Measurements from ENCODE around the gene NBPF1. TPM values are rescaled to one million over a fixed set of nuclear protein-coding genes. Genes with fewer than 3 reads are reported as not detected.
"Not testable (repeated sequence)": the region's sequence is repeated elsewhere in the genome, so short reads cannot be mapped to it uniquely, and the experiment has no call there.

NBPF1 gene
- total RNA-seq, 2 experiments from 2014 or later = 5.7 to 6.0 TPM

GRCh38 chr1:16625497-16626408, 12.4 kb upstream of the NBPF1 start:
- CTCF ChIA-PET = interaction anchor here (1.0 to 1.5 kb wide), 7 partner anchors 10 to 85 kb away, joined by 3 to 7 read pairs (median 4); partner anchors contain the start of gene NBPF1

DNA sequence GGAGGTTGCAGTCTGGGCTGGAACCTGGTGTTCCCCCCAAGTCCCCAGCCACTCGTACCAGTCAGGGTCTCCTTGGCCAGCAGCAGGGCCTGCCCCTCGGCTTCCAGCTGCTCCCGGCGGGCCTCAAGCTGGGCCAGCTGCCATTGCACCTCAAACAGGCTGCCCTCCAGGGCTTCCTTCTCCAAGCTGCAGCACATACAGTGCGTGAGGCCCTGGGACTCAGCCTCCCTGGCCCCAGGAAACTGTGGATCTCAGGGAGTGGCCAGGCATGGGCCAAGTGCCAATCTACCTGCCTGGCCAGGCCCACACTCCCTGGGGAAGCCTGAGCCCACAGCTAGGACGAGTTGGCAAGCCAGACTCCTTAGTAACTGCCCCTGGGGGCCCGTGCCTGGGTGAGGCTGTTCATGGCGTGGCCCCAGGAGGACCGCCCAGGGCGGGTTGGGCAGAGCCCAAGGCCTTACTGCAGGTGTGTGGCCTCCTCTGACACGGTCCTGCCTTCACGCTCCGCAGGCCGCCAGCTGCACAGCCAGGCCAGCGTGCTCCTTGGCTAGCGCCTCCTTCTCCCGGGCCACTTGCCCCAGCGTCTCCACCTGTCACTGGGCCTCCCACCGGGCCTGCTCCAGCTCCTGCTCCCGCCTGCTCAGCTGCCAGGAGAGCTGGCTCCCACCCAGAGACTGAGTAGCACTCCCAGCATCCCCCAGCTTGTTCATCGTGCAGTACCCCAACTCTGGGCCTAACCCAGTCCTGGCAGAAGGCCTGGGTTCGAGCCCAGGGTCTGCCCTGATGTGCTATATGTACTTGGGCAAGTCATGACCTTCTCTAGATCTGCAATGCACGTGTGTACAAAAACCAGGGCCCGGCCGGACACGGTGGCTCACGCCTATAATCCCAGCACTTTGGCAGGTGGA, 10.7 kb upstream of the NBPF1 start:
- POLR2A ChIA-PET = not testable (repeated sequence)
- CTCF ChIA-PET = interaction anchor here (0.7 to 1.5 kb wide), 5 partner anchors 11 to 87 kb away, joined by 3 to 7 read pairs (median 4); partner anchors contain the start of gene NBPF1

More at GRCh38 chr1:16625497-16626408, 12.4 kb upstream of the NBPF1 start:
- POLR2A ChIA-PET = no interaction called here

DNA sequence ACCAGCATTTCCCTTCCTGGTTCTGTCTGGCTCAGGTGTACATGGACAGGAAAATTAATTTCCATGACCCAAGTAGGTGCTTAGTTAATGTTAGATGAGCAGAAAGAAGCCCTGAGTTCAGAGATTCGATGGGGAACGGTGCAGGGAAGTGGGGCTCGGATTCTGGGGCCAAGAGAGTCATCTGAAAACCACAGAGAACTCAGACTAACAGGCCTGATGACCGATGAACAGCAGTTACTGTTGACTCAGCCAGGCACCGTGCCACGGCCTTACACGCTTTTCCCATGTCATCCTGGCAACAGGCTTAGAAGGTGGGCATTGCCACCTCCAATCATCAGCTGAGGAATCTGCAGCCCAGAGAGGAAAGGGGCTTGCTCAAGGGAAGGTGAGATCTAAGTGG, 10.0 kb upstream of the NBPF1 start:
- CTCF ChIA-PET = interaction anchor here (1.3 to 3.4 kb wide), 2 partner anchors 11 to 86 kb away, joined by 3 to 21 read pairs; partner anchors contain the start of gene NBPF1
- POLR2A ChIA-PET = not testable (repeated sequence)

DNA sequence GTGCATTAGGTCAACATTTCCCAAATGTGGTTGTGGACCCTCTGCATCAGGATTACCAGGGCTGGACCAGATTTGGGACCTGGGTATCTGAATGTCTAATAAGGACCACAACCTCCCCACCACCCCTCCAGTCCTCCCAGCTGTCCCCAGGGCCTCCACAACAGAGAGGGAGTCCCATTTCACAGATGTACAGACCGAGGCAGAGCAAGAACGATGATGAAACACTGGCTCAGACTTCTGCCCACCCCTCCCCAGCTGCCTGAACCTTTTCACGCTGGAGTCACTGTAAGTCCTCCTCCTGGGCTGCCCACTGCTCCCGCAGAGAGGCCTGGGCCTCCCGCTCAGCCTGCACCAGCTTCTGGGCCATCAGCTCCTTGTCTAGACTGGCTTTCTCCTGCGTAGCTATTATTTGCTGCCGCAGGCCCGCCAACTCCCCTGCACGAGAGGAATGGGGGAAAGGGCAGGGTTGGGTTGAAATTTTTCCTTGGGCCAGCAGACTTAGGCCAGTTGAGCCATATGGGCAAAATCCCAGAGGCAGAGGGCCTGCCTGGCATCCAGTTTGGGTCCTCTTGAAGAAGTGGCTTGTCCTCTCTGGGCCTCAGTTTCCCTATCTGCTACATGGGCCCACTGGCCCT, 8.4 kb upstream of the NBPF1 start:
- ChIA-PET CTCF (interaction anchor here (0.8 to 3.4 kb wide), 10 partner anchors 9 to 320 kb away, joined by 3 to 21 read pairs (median 6); partner anchors contain the start of genes NBPF1 and NECAP2), POLR2A (interaction anchor here (1.4 kb wide), 1 partner anchor 283 kb away, joined by 5 read pairs; no protein-coding TSS in a partner anchor)

- CTCF ChIA-PET = interaction anchor here (0.6 to 3.4 kb wide), 18 partner anchors 9 to 375 kb away, joined by 3 to 21 read pairs (median 4); partner anchors contain the start of genes NBPF1 and NECAP2
- POLR2A ChIA-PET = interaction anchor here (0.7 to 1.4 kb wide), 2 partner anchors 275 to 283 kb away, joined by 3 to 5 read pairs; no protein-coding TSS in a partner anchor
Measured at GRCh38 chr1:16621300-16621658, 7.9 kb upstream of the NBPF1 start.

DNA sequence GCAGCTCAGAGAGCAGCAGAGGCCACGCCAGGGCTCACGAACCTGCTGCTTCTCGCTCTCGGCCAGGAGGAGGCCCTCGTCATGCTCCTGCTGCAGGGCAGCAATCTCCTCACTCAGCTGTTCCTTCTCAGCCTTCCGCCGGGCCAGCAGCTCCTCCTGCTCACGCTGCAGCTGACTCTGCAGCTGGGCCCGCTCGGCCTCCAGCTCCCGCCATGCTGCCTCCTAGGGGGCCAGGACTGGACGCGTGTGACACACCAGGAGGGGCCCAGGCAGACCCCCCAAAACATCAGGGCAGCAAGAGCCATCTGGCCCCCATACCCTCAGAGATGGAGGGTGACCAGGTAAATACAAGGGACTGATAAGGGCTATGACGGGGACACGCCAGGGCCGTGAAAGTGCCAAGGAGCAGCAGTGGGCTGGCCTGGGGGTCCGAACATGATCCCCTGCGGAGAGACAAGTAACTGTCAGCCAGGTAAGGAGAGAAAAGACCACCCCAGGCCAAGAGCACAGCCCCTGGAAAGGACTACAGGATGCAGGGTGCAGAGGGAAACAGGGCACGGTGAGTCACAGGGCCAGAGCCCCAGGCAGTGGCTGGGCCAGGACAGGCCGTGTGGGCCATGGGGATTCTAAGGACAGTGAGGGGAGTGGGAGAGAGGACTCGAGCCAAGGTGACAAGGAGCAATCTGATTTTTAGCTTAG, 6.6 kb upstream of the NBPF1 start:
- ChIA-PET CTCF (interaction anchor here (0.9 to 3.4 kb wide), 6 partner anchors 8 to 91 kb away, joined by 4 to 21 read pairs (median 6); partner anchors contain the start of gene NBPF1), POLR2A (interaction anchor here (1.4 kb wide), 1 partner anchor 285 kb away, joined by 5 read pairs; no protein-coding TSS in a partner anchor)

DNA sequence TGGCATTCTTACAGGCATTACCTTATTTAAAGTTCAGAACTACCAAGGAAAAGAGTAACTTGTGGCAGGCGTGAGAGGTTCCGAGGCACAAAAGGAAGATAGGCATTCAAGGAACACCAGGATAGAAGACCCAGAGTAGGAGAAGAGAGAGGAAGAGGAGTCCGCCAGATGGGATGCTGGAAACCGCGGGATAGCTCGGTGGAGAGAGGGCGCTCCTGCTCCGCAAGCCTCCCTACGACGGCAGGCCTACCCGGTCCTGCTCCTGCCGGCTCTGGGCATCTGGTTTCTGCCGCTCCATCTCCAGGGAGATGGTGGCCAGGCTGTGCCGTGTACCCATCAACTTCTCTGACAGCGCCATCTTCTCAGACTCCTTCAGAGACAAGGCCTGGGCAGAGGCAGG, 5.4 kb upstream of the NBPF1 start:
- ChIA-PET CTCF (interaction anchor here (1.2 kb wide), 1 partner anchor 9 kb away, joined by 4 read pairs; no protein-coding TSS in a partner anchor), POLR2A (no interaction called here)

- POLR2A ChIA-PET = no interaction called here
Measured at GRCh38 chr1:16617778-16618580, 4.6 kb upstream of the NBPF1 start.

DNA sequence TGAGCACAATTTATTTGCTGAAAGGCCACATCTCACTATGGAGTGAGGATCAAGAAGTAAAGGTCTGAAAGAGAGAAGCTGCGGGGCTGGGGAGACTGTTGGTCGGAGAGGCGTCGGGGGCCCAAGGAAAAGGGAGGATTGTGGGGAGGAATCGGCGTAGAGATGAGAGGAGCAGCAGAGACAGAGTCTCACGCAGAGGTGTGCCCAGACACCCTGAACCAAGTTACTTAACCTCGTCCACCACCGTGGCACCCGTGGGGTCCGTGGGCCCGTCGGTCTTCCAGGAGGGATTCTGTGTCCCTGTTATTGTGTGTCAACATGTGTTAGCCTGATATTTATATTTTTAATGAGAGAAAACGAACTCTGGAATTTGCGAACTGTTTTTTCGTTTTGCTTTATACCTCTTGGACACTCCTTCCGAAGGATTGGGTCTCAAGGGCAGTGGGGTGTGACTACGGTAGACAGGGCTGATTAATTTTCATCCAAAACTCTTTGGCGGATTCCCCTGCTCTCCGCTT, 3.8 kb upstream of the NBPF1 start:
- ChIA-PET POLR2A (no interaction called here), CTCF (interaction anchor here (1.3 kb wide), 1 partner anchor 110 kb away, joined by 3 read pairs; no protein-coding TSS in a partner anchor)

More at GRCh38 chr1:16617778-16618580, 4.6 kb upstream of the NBPF1 start:
- CTCF ChIA-PET = no interaction called here

- CTCF ChIA-PET = interaction anchor here (0.6 to 1.6 kb wide), 5 partner anchors 10 to 840 kb away, joined by 3 to 5 read pairs (median 3); no protein-coding TSS in a partner anchor
Measured at GRCh38 chr1:16615253-16616252, 2.2 kb upstream of the NBPF1 start.

GRCh38 chr1:16614361-16615252, 1.2 kb upstream of the NBPF1 start:
- CTCF ChIA-PET = interaction anchor here (0.6 to 1.6 kb wide), 3 partner anchors 17 to 839 kb away, joined by 3 to 5 read pairs (median 4); no protein-coding TSS in a partner anchor
- POLR2A ChIA-PET = no interaction called here

More at GRCh38 chr1:16615253-16616252, 2.2 kb upstream of the NBPF1 start:
- POLR2A ChIA-PET = interaction anchor here (0.9 kb wide), 1 partner anchor 102 kb away, joined by 3 read pairs; no protein-coding TSS in a partner anchor

DNA sequence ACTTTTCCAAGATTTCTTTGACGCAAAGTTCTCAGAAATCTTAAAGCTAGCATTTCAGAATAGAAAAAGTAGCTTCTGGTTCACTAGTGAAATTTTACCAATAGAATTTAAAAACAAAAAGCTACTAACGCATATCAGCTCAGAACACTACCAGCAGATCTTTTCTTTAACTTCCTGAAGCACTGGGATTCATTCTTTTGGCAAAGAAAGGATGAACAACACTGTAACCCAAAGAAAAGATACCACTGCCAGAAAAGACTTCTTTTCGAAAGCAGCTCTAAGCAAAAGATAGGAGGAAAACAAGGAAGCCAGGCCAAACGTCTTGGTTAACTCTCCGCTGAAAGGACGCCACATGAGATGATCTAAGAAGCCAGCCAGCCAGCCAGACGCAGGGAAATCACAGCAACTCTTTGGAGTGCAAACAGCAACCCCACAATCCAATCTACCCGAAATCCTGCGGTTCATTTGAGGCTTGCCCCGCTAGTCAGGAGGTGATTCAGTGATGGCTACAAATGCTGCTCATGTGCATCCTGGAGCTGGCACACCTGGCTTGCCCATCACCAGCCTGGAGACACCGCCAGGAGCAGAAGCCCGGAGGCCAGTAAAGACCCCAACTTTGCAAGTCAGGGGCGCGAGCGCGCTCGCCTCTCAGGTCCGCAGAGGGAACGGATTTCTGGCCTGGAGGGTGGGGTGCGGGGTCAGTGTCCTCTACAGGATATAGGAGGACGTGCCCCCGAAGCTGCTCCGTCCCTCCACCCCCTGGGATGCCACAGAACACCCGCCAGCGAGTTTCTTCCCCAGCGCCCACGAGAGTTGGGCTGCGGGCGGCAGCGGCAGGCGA, 812 bp downstream of the NBPF1 start:
- POLR2A ChIA-PET = no interaction called here
- CTCF ChIA-PET = interaction anchor here (0.6 to 2.7 kb wide), 6 partner anchors 9 to 448 kb away, joined by 3 to 21 read pairs (median 3); no protein-coding TSS in a partner anchor

- CTCF ChIA-PET = interaction anchor here (0.6 to 2.7 kb wide), 5 partner anchors 10 to 449 kb away, joined by 3 to 21 read pairs (median 3); no protein-coding TSS in a partner anchor
- POLR2A ChIA-PET = not testable (repeated sequence)
Measured at GRCh38 chr1:16611981-16612331, 1.4 kb downstream of the NBPF1 start.

DNA sequence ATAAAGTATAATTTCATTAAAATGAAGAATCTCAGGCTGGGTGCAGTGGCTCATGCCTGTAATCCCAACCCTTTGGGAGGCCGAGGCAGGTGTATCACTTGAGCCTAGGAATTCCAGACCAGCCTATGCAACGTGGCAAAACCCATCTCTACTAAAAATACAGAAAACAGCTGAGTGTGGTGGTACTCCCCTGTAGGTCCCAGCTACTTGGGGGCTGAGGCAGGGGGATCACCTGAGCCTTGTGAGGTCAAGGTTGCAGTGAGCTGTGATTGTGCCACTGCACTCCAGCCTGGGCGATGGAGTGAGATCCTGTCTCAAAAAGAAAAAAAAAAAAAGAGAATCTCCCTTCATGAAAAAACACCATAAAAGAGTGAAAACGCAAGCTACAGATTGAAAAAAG, 2.2 kb downstream of the NBPF1 start:
- POLR2A ChIA-PET = not testable (repeated sequence)
- CTCF ChIA-PET = interaction anchor here (1.2 to 2.7 kb wide), 2 partner anchors 11 to 97 kb away, joined by 3 to 21 read pairs; no protein-coding TSS in a partner anchor
